T-helper 17 cell (primary cell): ENCODE measurements around the gene SEMA3C. TPM values are rescaled to one million over a fixed set of nuclear protein-coding genes. Genes with fewer than 3 reads are reported as not detected.

Source experiments
- ATAC-seq: fragments of 150-1000 bp; cut with Tn5 transposase; 2 replicates; pipeline ENCODE4 v1.10.0; 2021; ENCODE audit warnings: mild to moderate bottlenecking, moderate library complexity
- DNase-seq, 3 donors: peaks; one replicate each; pipeline versions ENCODE4 v3.0.0 to v3.0.0-alpha.2; 2020 to 2021
- H3K9me3 ChIP-seq: one replicate; pipeline ENCODE4 v1.7.0; 2013; ENCODE audit warnings: low read length, mild to moderate bottlenecking; ENCODE audit not compliant: control insufficient read depth, poor library complexity, severe bottlenecking
- H3K27ac Mint-ChIP-seq: one replicate; pipeline ENCODE4 v1.8.0; 2022; ENCODE audit warnings: mild to moderate bottlenecking, moderate library complexity, mixed read lengths
- H3K27me3 Mint-ChIP-seq: one replicate; pipeline ENCODE4 v1.8.0; 2022; ENCODE audit warnings: mixed read lengths
- H3K36me3 Mint-ChIP-seq: one replicate; pipeline ENCODE4 v1.8.0; 2022; ENCODE audit warnings: low read depth, mixed read lengths
- H3K4me1 Mint-ChIP-seq: one replicate; pipeline ENCODE4 v1.8.0; 2022; ENCODE audit warnings: mild to moderate bottlenecking, mixed read lengths
- H3K4me3 Mint-ChIP-seq: one replicate; pipeline ENCODE4 v1.8.0; 2022; ENCODE audit warnings: mild to moderate bottlenecking, moderate library complexity, mixed read lengths
- total RNA-seq, 4 donors: library from RNA in 2 of 4; stranded (reverse) in 2 of 4; gene quantifications; one replicate each; pipeline ENCODE4 v1.2.3 and lab custom pipeline; 2022 to 2026

Gene SEMA3C
- total RNA-seq, 2 donors from 2014 or later: 0.26 to 0.62 TPM

- Mint-ChIP-seq H3K4me1 (no peaks in the 10 kb centered on the region), H3K27me3 (no peaks in the 10 kb centered on the region)
- no peak for DNase-seq
Observed at GRCh38 chr7:80873140-80873539, 45.7 kb downstream of the SEMA3C start.

GRCh38 chr7:80871228-80871627 is 47.6 kb downstream of the SEMA3C start:
- DNase-seq: no peak
- Mint-ChIP-seq H3K27me3 (no peaks in the 10 kb centered on the region), H3K27ac (no peak overlapping the region), H3K4me3 (no peak overlapping the region), H3K4me1 (no peaks in the 10 kb centered on the region), H3K36me3 (no peaks in the 10 kb centered on the region)
- H3K9me3 ChIP-seq: no peaks in the 10 kb centered on the region
- no peak for ATAC-seq

More at GRCh38 chr7:80873140-80873539, 45.7 kb downstream of the SEMA3C start:
- Mint-ChIP-seq H3K36me3 (no peaks in the 10 kb centered on the region), H3K4me3 (no peak overlapping the region), H3K27ac (no peak overlapping the region)
- no peak for ATAC-seq
- H3K9me3 ChIP-seq: no peaks in the 10 kb centered on the region

GRCh38 chr7:80870813-80871212 is 48.0 kb downstream of the SEMA3C start:
- no peak for DNase-seq
- H3K36me3 Mint-ChIP-seq: no peaks in the 10 kb centered on the region
- no peaks in the 10 kb centered on the region for H3K9me3 ChIP-seq
- H3K27me3 Mint-ChIP-seq: no peaks in the 10 kb centered on the region
- H3K4me3 Mint-ChIP-seq: no peak overlapping the region
- H3K27ac Mint-ChIP-seq: no peak overlapping the region
- H3K4me1 Mint-ChIP-seq: no peaks in the 10 kb centered on the region
- ATAC-seq: no peak

- H3K36me3 Mint-ChIP-seq: no peaks in the 10 kb centered on the region
- DNase-seq: no peak
- H3K27me3 Mint-ChIP-seq: no peaks in the 10 kb centered on the region
- ATAC-seq: no peak
- no peak overlapping the region for H3K4me3 Mint-ChIP-seq
- H3K9me3 ChIP-seq: no peaks in the 10 kb centered on the region
- no peaks in the 10 kb centered on the region for H3K4me1 Mint-ChIP-seq
- no peak overlapping the region for H3K27ac Mint-ChIP-seq
Observed at GRCh38 chr7:80869821-80870751, 48.8 kb downstream of the SEMA3C start.

- no peak for DNase-seq
- H3K27ac Mint-ChIP-seq: no peak overlapping the region
Observed at GRCh38 chr7:80869106-80869784, 49.6 kb downstream of the SEMA3C start.

GRCh38 chr7:80868566-80868965 is 50.3 kb downstream of the SEMA3C start:
- Mint-ChIP-seq H3K27ac (no peak overlapping the region), H3K27me3 (no peaks in the 10 kb centered on the region), H3K4me1 (no peaks in the 10 kb centered on the region), H3K4me3 (no peak overlapping the region), H3K36me3 (no peaks in the 10 kb centered on the region)
- H3K9me3 ChIP-seq: no peaks in the 10 kb centered on the region
- no peak for ATAC-seq
- no peak for DNase-seq

More at GRCh38 chr7:80869106-80869784, 49.6 kb downstream of the SEMA3C start:
- ATAC-seq: no peak
- Mint-ChIP-seq H3K4me1 (no peaks in the 10 kb centered on the region), H3K36me3 (no peaks in the 10 kb centered on the region), H3K27me3 (no peaks in the 10 kb centered on the region), H3K4me3 (no peak overlapping the region)
- no peaks in the 10 kb centered on the region for H3K9me3 ChIP-seq

- H3K9me3 ChIP-seq: no peaks in the 10 kb centered on the region
- Mint-ChIP-seq H3K4me1 (no peaks in the 10 kb centered on the region), H3K27ac (no peak overlapping the region), H3K27me3 (no peaks in the 10 kb centered on the region), H3K4me3 (no peak overlapping the region), H3K36me3 (no peaks in the 10 kb centered on the region)
- ATAC-seq: no peak
- DNase-seq: no peak
Observed at GRCh38 chr7:80860554-80860953, 58.3 kb downstream of the SEMA3C start.

- H3K36me3 Mint-ChIP-seq: no peaks in the 10 kb centered on the region
- no peaks in the 10 kb centered on the region for H3K27me3 Mint-ChIP-seq
- ATAC-seq (no peak), DNase-seq (no peak)
- H3K4me3 Mint-ChIP-seq: no peak overlapping the region
- H3K4me1 Mint-ChIP-seq: no peaks in the 10 kb centered on the region
- H3K9me3 ChIP-seq: no peaks in the 10 kb centered on the region
- H3K27ac Mint-ChIP-seq: no peak overlapping the region
Observed at GRCh38 chr7:80859272-80859970, 59.4 kb downstream of the SEMA3C start.

- Mint-ChIP-seq H3K4me3 (no peak overlapping the region), H3K36me3 (no peaks in the 10 kb centered on the region), H3K27ac (no peak overlapping the region), H3K27me3 (no peaks in the 10 kb centered on the region), H3K4me1 (no peaks in the 10 kb centered on the region)
- DNase-seq: no peak
- H3K9me3 ChIP-seq: no peaks in the 10 kb centered on the region
- no peak for ATAC-seq
Observed at GRCh38 chr7:80858141-80858903, 60.5 kb downstream of the SEMA3C start.

GRCh38 chr7:80856769-80857168 is 62.1 kb downstream of the SEMA3C start:
- H3K36me3 Mint-ChIP-seq: no peaks in the 10 kb centered on the region
- no peaks in the 10 kb centered on the region for H3K4me1 Mint-ChIP-seq
- H3K9me3 ChIP-seq: no peaks in the 10 kb centered on the region
- no peak for DNase-seq
- no peak overlapping the region for H3K4me3 Mint-ChIP-seq
- no peak overlapping the region for H3K27ac Mint-ChIP-seq
- ATAC-seq: no peak
- no peaks in the 10 kb centered on the region for H3K27me3 Mint-ChIP-seq

GRCh38 chr7:80851896-80852476 is 66.9 kb downstream of the SEMA3C start:
- H3K9me3 ChIP-seq: no peaks in the 10 kb centered on the region
- DNase-seq: no peak
- no peak overlapping the region for H3K27ac Mint-ChIP-seq
- H3K4me3 Mint-ChIP-seq: no peak overlapping the region
- no peak for ATAC-seq
- no peaks in the 10 kb centered on the region for H3K27me3 Mint-ChIP-seq
- no peaks in the 10 kb centered on the region for H3K36me3 Mint-ChIP-seq
- H3K4me1 Mint-ChIP-seq: no peaks in the 10 kb centered on the region

- Mint-ChIP-seq H3K27me3 (no peaks in the 10 kb centered on the region), H3K4me3 (no peak overlapping the region), H3K4me1 (no peaks in the 10 kb centered on the region), H3K36me3 (no peaks in the 10 kb centered on the region), H3K27ac (no peak overlapping the region)
- no peaks in the 10 kb centered on the region for H3K9me3 ChIP-seq
- DNase-seq (no peak), ATAC-seq (no peak)
Observed at GRCh38 chr7:80848841-80849240, 70.0 kb downstream of the SEMA3C start.
